GM12891 (cell line): Measurements from ENCODE around the gene NBEA.

Experiments used
- PAX5 ChIP-seq: IDR thresholded peaks from 2 replicates; pipeline ENCODE4 v1.6.1; 2011; ENCODE audit warnings: low read length, moderate library complexity, mild to moderate bottlenecking; ENCODE audit not compliant: insufficient read depth, severe bottlenecking
- POLR2A ChIP-seq: IDR thresholded peaks from 2 replicates; pipeline ENCODE4 v1.6.1; 2011; ENCODE audit warnings: low read depth, low read length, control low read depth
- POLR2AphosphoS5 ChIP-seq: IDR thresholded peaks from 2 replicates; pipeline ENCODE4 v1.6.1; 2011; ENCODE audit warnings: low read depth, low read length, control low read depth
- SPI1 ChIP-seq: IDR thresholded peaks from 2 replicates; pipeline ENCODE4 v1.6.1; 2011; ENCODE audit warnings: low read depth, low read length, control low read depth
- TAF1 ChIP-seq: IDR thresholded peaks from 2 replicates; pipeline ENCODE4 v1.6.1; 2011; ENCODE audit warnings: low read depth, low read length, control low read depth

DNA sequence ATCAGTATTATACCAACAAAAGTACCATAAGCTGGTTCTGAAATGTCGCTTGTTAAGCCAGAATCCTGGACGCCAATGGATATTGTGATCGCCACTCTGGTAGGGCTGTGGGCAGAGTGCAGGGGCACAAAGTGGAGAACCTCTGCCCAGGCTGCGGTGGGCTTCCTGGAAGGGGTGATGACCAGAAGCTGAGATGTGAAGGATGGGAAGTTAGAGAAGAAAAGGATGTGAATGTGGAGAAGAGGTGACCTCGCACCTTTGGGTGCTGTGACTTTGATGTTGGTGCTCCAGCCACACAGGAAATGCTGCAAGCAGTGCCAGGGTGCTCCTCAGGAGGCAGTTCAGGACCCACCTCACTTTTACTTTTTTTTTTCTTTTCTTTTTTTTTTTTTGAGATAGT is 742.4 kb downstream of the NBEA start:
- TF ChIP-seq POLR2A (no peak), POLR2AphosphoS5 (no peak), TAF1 (no peak), PAX5 (no peak), SPI1 (no peak)
